T follicular helper cell (primary cell): Measurements from ENCODE around the gene DCLK1.
"Not testable (repeated sequence)": the region's sequence is repeated elsewhere in the genome, so short reads cannot be mapped to it uniquely, and the experiment has no call there.

ENCODE experiments used
- DNase-seq: peaks from one replicate; pipeline ENCODE4 v3.0.0-alpha.2; 2020; ENCODE audit warnings: low read depth

The DCLK1 gene

GRCh38 chr13:35984776-35985453 lies 146.3 kb downstream of the DCLK1 start:
- no peak for DNase-seq

- no peak for DNase-seq
Observed at GRCh38 chr13:35984287-35984686, 146.9 kb downstream of the DCLK1 start.

- DNase-seq = not testable (repeated sequence)
Observed at GRCh38 chr13:35983703-35984102, 147.5 kb downstream of the DCLK1 start.

GRCh38 chr13:35983206-35983605 lies 148.0 kb downstream of the DCLK1 start:
- no peak for DNase-seq

- DNase-seq = no peak
Observed at GRCh38 chr13:35979361-35979951, 151.7 kb downstream of the DCLK1 start.

GRCh38 chr13:35978607-35979316 lies 152.4 kb downstream of the DCLK1 start:
- DNase-seq = no peak

- no peak for DNase-seq
Observed at GRCh38 chr13:35977060-35977459, 154.1 kb downstream of the DCLK1 start.

- no peak for DNase-seq
Observed at GRCh38 chr13:35976126-35976525, 155.1 kb downstream of the DCLK1 start.

GRCh38 chr13:35966951-35967350 lies 164.2 kb downstream of the DCLK1 start:
- DNase-seq = not testable (repeated sequence)

GRCh38 chr13:35966024-35966423 lies 165.2 kb downstream of the DCLK1 start:
- DNase-seq = no peak

GRCh38 chr13:35965226-35965927 lies 165.8 kb downstream of the DCLK1 start:
- no peak for DNase-seq

GRCh38 chr13:35964863-35965180 lies 166.4 kb downstream of the DCLK1 start:
- DNase-seq = no peak

- DNase-seq = no peak
Observed at GRCh38 chr13:35964011-35964862, 166.9 kb downstream of the DCLK1 start.

- no peak for DNase-seq
Observed at GRCh38 chr13:35961461-35962220, 169.5 kb downstream of the DCLK1 start.

- no peak for DNase-seq
Observed at GRCh38 chr13:35961002-35961401, 170.2 kb downstream of the DCLK1 start.

GRCh38 chr13:35957996-35958395 lies 173.2 kb downstream of the DCLK1 start:
- no peak for DNase-seq

- no peak for DNase-seq
Observed at GRCh38 chr13:35957241-35957731, 173.9 kb downstream of the DCLK1 start.

- no peak for DNase-seq
Observed at GRCh38 chr13:35956074-35956473, 175.1 kb downstream of the DCLK1 start.

- DNase-seq = no peak
Observed at GRCh38 chr13:35954207-35954560, 177.0 kb downstream of the DCLK1 start.

- no peak for DNase-seq
Observed at GRCh38 chr13:35953537-35954206, 177.5 kb downstream of the DCLK1 start.
